ENCODE measurements around the gene CTU1. TPM values are rescaled to one million over a fixed set of nuclear protein-coding genes. Genes with fewer than 3 reads are reported as not detected.

Gene CTU1
- total RNA-seq, 2 experiments from 2014 or later, result 10.6 to 11.1 TPM

- ATAC-seq, result no peak
Measured at GRCh38 chr19:51075998-51076397, 32.2 kb downstream of the CTU1 start.

DNA sequence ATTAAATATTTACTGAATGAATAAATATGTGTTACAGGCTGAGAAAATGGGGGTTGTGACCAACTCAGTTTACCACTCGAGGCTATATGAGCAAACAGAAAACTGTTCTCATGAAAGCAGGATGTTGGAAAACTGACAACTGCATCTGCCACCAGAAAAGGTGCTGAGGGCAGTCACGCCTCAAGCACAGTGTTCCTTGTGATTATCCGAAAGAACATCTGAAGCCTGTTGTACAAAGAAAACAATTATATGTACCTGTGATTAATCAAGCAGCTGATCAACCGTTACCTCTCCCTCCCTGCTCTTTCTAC is 37.2 kb downstream of the CTU1 start:
- ChIA-PET POLR2A (no interaction called here), CTCF (no interaction called here)
- no peaks in the 10 kb centered on the region for H3K36me3 Mint-ChIP-seq (ENCODE audit: low read depth)
- H3K4me3 Mint-ChIP-seq, result no peak overlapping the region
- DNase-seq (no peak), ATAC-seq (no peak)
- peaks cover 3% of the 10 kb centered on the region for H3K9me3 Mint-ChIP-seq
- intact Hi-C loops (cut with micrococcal nuclease), result no loop called here
- H3K27me3 Mint-ChIP-seq, result peaks cover 10% of the 10 kb centered on the region
- TF ChIP-seq CTCF (IDR thresholded peaks at IDR 0.05), result no peak
- no peaks in the 10 kb centered on the region for H3K4me1 Mint-ChIP-seq (ENCODE audit: low read depth)
- H3K27ac Mint-ChIP-seq, result no peak overlapping the region

More at GRCh38 chr19:51075998-51076397, 32.2 kb downstream of the CTU1 start:
- Mint-ChIP-seq H3K9me3 (peaks cover 3% of the 10 kb centered on the region), H3K4me3 (no peak overlapping the region), H3K27ac (no peak overlapping the region), H3K36me3 (ENCODE audit: low read depth) (no peaks in the 10 kb centered on the region), H3K27me3 (no peaks in the 10 kb centered on the region), H3K4me1 (ENCODE audit: low read depth) (no peaks in the 10 kb centered on the region)
- intact Hi-C loops (cut with micrococcal nuclease), result no loop called here
- ChIA-PET CTCF (no interaction called here), POLR2A (no interaction called here)
- DNase-seq, result no peak
- no peak for TF ChIP-seq CTCF (IDR thresholded peaks at IDR 0.05)

GRCh38 chr19:51070334-51071094 is 37.7 kb downstream of the CTU1 start:
- Mint-ChIP-seq H3K36me3 (ENCODE audit: low read depth) (no peaks in the 10 kb centered on the region), H3K4me1 (ENCODE audit: low read depth) (no peaks in the 10 kb centered on the region), H3K27me3 (peaks cover 13% of the 10 kb centered on the region), H3K4me3 (no peak overlapping the region), H3K27ac (no peak overlapping the region), H3K9me3 (peaks cover 3% of the 10 kb centered on the region)
- intact Hi-C loops (cut with micrococcal nuclease), result no loop called here
- POLR2A ChIA-PET, result no interaction called here
- ATAC-seq, result no peak
- TF ChIP-seq CTCF (IDR thresholded peaks at IDR 0.05), result no peak
- DNase-seq, result no peak
- CTCF ChIA-PET, result no interaction called here

DNA sequence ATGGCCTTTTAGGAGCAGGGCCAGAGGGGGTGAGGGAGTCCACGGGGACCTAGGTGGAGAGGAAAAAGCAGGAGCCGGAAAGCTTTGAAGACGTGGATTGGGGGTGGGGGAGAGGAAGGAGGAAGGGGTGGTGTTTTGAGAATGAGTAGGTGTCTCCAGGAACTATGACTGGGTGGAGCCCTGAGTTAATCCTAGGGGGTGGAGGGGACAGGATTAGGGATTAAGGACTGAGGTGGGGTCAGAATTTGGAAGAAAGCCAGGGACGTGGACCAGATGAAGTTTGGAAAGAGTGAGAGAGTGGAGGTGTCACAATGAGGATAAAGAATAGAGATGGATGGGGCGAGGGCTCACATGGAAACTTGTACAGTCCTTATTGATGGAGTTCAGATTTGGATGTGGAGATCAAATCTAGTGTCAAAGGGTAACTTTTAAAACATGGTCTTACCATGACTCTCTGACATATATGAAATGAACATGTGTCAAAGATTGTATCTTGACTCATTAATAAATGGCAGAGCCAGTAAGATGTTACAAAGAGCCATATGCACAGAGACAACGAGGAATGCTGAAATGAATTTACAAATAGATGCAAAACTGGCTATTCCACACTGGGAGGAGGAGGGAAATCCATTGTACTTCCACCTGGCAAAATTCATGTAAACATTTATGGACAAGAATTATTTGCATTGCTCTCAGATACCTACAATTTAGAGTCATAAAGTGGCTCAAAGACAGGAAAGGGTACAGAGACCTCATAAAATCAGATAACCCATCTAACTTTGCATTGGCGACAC is 41.6 kb downstream of the CTU1 start:
- ATAC-seq (no peak), DNase-seq (no peak)
- peaks cover 25% of the 10 kb centered on the region for H3K27me3 Mint-ChIP-seq
- CTCF ChIA-PET, result interaction anchor here (1.0 kb wide), 1 partner anchor 30 kb away, joined by 3 read pairs; no protein-coding TSS in a partner anchor
- TF ChIP-seq CTCF (IDR thresholded peaks at IDR 0.05), result no peak
- no peak overlapping the region for H3K27ac Mint-ChIP-seq
- peaks cover 2% of the 10 kb centered on the region for H3K4me1 Mint-ChIP-seq (ENCODE audit: low read depth)
- intact Hi-C loops (cut with micrococcal nuclease), result no loop called here
- H3K36me3 Mint-ChIP-seq (ENCODE audit: low read depth), result no peaks in the 10 kb centered on the region
- no peak overlapping the region for H3K4me3 Mint-ChIP-seq
- POLR2A ChIA-PET, result no interaction called here
- no peaks in the 10 kb centered on the region for H3K9me3 Mint-ChIP-seq
